ENCODE results near the gene RPL10.

RPL10 gene

GRCh38 chrX:154401045-154401799, 3.0 kb downstream of the RPL10 start:
- DNase-seq, result peak; percentile 31

GRCh38 chrX:154401918-154402621, 3.9 kb downstream of the RPL10 start:
- DNase-seq, result no peak

- DNase-seq, result no peak
These were observed 4.5 kb downstream of the RPL10 start for GRCh38 chrX:154402622-154403127.

GRCh38 chrX:154403192-154403591, 5.0 kb downstream of the RPL10 start:
- DNase-seq, result no peak

- no peak for DNase-seq
These were observed 5.7 kb downstream of the RPL10 start for GRCh38 chrX:154403858-154404257.

GRCh38 chrX:154404625-154405192, 6.5 kb downstream of the RPL10 start:
- no peak for DNase-seq

- DNase-seq, result no peak
These were observed 10.6 kb downstream of the RPL10 start for GRCh38 chrX:154408659-154409221.

GRCh38 chrX:154409222-154409871, 11.2 kb downstream of the RPL10 start, which contains the start of gene DNASE1L1:
Gene DNASE1L1, minus strand, starts transcription at chrX:154409254. Its CDS starts 3,686 bp downstream, at chrX:154405568.
- peak; percentile 90 for DNase-seq

- DNase-seq, result peak; percentile 35
These were observed 13.8 kb downstream of the RPL10 start for GRCh38 chrX:154411981-154412340.

- DNase-seq, result no peak
These were observed 14.3 kb downstream of the RPL10 start for GRCh38 chrX:154412468-154412867.

GRCh38 chrX:154413142-154413541, 15.0 kb downstream of the RPL10 start:
- DNase-seq, result no peak

- DNase-seq, result no peak
These were observed 19.0 kb downstream of the RPL10 start for GRCh38 chrX:154417157-154417556.

- no peak for DNase-seq
These were observed 21.0 kb downstream of the RPL10 start for GRCh38 chrX:154419189-154419588.

- no peak for DNase-seq
These were observed 21.7 kb downstream of the RPL10 start for GRCh38 chrX:154419688-154420401.

- DNase-seq, result no peak
These were observed 22.2 kb downstream of the RPL10 start for GRCh38 chrX:154420402-154420756.

GRCh38 chrX:154426916-154427770, 29.0 kb downstream of the RPL10 start:
- DNase-seq, result no peak

GRCh38 chrX:154428176-154429171, 30.3 kb downstream of the RPL10 start, which contains the start of gene ATP6AP1:
Gene ATP6AP1, plus strand, starts transcription at chrX:154428677. Its CDS starts 16 bp downstream, at chrX:154428693.
- peak; percentile 95 for DNase-seq

- no peak for DNase-seq
These were observed 31.5 kb downstream of the RPL10 start for GRCh38 chrX:154429711-154430110.

GRCh38 chrX:154430479-154430878, 32.3 kb downstream of the RPL10 start:
- no peak for DNase-seq

- no peak for DNase-seq
These were observed 32.7 kb downstream of the RPL10 start for GRCh38 chrX:154430916-154431315.
